GM19324 (cell line): ENCODE data around the gene PTF1A.
"Not testable (repeated sequence)": the region's sequence is repeated elsewhere in the genome, so short reads cannot be mapped to it uniquely, and the experiment has no call there.

ENCODE experiments used
- ATAC-seq: cut with Tn5 transposase; IDR thresholded peaks from one replicate; pipeline ENCODE4 v1.9.1; 2021; ENCODE audit warnings: mild to moderate bottlenecking, moderate library complexity; ENCODE audit not compliant: unreplicated experiment, low FRiP score

PTF1A gene

GRCh38 chr10:23202779-23203178 lies 10.7 kb downstream of the PTF1A start:
- no peak for ATAC-seq

GRCh38 chr10:23203369-23204325 lies 11.5 kb downstream of the PTF1A start:
- no peak for ATAC-seq

DNA sequence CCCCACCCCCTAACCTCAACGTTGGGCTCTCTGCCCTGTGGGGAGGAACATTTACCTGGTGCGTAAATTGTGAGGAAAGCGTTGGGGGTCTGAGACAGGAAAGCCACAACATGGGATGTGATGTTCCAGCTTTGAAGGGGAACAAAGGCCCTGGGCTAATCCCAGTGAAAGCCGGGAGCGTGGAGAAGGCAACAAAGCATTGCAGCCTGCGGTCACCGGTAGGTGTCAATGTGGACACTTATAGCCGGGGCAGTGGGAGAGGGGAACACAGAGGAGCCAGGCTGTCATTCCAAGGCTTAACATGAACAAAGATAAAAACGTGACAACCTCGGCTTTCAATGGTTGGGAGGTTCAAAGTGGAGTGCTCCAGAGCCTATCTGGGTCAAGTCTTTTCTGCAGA lies 12.7 kb downstream of the PTF1A start:
- ATAC-seq = no peak

DNA sequence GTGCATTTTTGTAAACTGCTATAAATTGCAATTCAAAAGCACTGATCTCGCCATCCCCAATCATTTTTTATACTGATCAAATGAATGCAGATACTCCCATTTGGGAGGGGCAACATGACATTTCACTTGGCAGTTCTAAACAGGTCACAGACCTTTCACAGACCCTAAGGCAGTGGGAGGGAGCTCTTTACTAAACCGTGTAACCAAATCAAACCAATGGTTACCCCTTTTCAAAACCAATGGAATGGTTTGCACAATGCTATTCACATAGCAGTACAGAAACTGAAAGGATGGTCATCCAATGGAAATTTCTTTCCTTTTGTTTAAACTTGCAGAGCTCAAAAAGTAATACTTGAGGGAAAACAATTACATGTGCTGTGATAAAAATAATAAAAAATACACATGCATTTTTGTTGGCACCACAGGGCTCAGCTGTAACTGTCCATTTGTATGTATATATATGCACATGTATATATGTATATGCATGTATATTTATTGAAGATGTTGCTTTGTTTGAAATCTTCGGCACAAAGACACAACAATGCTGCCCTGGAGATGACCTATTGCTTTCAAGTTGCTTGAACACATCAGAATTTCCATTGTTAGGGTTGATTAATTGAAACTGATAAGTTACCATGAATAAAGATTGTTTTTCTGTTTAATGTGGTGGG lies 14.0 kb downstream of the PTF1A start:
- ATAC-seq = no peak

DNA sequence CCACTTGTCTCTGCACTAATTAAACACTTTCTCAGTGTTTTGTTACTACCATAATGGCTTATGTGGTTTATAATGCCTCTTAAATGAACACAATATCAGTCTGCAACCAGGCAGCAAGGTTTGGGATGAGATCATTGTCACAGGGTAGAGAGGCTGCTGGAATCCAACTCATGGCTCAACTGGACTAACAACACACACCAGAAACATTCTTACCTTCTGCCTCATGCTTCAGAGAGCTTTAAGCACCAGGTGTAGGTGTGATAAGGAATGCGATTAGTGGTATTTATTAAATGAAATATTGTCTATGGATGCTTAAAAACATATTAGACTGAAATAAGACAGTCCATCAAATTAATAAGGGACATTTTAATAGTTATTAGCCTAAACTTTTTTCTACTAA lies 25.4 kb downstream of the PTF1A start:
- ATAC-seq = no peak

DNA sequence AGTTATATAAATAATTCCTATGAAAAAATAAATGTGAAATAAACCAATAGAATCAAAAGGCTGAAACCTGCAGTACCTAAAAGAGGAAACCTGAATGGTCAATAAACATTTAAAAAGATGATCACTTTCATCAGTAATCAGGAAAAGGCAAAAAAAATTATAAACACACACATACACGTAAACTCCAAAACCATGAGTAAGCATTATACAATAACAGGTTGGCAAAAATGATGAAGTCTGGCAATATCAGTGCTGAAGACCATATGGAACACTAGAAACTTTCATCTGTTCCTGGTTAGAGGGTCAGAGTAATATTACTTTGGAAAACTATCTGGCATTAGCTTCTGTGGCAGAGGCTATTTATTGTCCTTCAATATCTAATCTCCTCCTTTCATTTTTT lies 38.5 kb downstream of the PTF1A start:
- no peak for ATAC-seq

- no peak for ATAC-seq
These were observed 45.9 kb downstream of the PTF1A start for GRCh38 chr10:23238015-23238414.

- not testable (repeated sequence) for ATAC-seq
These were observed 49.7 kb downstream of the PTF1A start for GRCh38 chr10:23241779-23242178.
